Stimulated activated CD4-positive, alpha-beta T cell treated with anti-CD3 and anti-CD28 coated beads, TNF-alpha, amount 100 ng/mL, for 24 hours (primary cell): Measurements from ENCODE around the gene BEAN1.

Source experiments
- DNase-seq, 3 experiments: peaks; one replicate each; pipeline ENCODE4 v3.0.0-alpha.2; 2020; ENCODE audit warnings: low read depth in 3 of 3

The BEAN1 gene

DNA sequence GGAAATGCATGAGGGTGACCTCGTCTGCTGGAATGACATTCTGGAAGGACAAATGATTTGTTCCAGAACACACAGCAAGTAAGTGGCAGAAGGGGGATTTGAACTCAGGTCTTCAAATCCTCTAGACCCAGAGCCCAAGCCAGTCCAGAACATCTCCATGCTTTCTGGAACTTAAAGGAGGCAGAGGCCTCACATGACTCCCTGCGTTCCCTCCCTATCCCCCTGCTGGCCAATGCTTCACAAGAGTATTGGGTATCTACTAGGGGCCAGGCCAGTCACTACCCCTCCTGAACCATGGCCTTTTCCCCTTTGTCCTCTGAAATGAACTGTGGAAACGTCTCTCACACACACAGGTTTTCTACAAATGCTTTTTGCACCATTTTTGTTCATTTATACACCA lies 7.6 kb upstream of the BEAN1 start:
- no peak for DNase-seq

DNA sequence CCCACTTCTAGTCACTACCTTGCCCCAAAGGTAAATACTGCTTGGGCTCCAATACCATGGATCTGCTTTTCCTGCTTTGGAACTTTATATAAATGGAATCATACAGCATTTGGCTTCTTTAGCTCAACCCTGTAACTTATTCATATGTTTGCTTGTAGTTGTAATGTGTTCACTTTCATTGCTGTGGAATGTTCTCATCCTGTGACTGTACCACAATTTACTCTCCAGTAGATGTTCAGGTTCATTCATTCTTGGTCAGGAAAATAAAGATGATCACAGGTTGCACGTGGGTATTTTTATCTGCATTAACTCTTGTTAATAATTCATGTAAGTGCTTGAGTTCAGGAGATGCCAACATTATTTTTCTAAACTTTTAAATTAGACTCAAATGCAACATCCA lies 6.7 kb upstream of the BEAN1 start:
- no peak for DNase-seq

DNA sequence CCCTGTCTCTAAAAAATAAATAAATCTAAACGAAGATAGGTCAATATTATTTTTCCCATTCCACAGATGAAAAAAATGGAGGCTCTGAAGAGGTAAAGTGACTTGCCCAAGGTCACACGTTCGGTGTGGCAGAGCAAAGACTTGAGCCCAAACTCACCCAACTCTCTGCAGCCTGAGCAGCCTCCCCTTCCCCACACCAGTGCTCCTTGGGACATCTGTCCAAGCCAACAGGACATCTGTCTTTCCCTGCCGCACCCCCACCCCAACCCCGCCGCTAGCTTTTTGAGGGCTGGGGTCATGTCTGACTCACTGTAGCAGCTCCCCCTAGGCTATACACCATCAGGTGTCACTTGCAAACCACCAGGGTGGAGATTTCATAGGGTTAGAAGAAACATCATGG lies 5.2 kb upstream of the BEAN1 start:
- DNase-seq = no peak

DNA sequence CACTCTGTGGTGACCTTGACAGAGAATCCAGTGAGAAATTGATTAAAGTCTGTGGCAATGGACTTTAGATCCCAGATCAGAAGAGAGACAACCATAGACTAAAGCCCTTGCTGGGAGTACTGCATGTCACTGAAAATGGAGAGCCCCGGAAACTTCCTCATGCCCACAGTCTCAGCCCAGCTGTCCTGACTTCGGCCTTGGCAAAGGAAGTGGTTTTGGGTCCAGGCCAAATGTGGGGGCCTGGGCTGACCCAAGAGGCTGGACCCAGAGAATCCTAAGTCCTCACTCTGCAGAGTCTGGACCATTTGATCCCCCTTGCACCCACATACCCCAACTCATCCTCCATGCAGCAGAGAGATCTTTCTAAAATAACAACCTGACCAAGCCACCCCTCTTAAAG lies 4.7 kb upstream of the BEAN1 start:
- DNase-seq = no peak

DNA sequence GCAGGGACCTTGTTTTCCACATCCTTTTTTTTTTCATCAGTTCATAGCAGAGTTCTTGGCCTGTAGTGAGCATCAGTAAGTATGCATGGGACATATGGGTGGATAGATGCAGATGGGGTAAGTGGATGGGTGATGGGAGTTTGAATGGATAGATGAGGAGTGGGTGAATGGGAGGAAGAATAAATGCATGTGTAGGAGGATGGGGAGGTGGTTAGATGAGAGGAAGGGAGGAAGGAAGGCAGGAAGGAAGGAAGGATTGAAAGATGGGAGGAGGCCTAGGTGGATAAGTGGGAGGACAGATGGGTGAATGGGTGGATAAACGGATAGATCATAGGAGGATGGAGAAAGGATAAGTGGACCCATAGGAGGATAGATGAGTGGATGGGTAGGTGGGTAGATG lies 3.9 kb upstream of the BEAN1 start:
- DNase-seq = no peak

DNA sequence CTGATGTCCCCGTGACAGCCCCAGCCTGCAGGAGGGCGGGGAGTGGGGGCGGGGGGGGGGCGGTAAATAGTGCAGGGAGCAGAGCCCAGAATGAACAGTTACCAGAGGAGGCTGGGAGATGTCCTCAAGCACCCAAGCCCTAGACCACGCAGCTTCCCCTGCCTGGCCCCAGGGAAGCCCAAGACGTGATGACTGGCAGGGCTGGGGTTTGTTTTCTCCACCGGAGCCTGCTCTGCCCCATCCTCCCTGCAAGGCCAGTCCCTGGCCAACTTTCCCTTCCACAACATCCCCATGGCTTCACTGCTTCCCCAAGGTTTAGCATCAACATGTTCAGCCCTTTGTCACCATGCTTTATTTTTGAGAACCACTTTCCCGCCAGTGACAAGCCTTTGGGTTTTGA lies 1.4 kb upstream of the BEAN1 start:
- no peak for DNase-seq

DNA sequence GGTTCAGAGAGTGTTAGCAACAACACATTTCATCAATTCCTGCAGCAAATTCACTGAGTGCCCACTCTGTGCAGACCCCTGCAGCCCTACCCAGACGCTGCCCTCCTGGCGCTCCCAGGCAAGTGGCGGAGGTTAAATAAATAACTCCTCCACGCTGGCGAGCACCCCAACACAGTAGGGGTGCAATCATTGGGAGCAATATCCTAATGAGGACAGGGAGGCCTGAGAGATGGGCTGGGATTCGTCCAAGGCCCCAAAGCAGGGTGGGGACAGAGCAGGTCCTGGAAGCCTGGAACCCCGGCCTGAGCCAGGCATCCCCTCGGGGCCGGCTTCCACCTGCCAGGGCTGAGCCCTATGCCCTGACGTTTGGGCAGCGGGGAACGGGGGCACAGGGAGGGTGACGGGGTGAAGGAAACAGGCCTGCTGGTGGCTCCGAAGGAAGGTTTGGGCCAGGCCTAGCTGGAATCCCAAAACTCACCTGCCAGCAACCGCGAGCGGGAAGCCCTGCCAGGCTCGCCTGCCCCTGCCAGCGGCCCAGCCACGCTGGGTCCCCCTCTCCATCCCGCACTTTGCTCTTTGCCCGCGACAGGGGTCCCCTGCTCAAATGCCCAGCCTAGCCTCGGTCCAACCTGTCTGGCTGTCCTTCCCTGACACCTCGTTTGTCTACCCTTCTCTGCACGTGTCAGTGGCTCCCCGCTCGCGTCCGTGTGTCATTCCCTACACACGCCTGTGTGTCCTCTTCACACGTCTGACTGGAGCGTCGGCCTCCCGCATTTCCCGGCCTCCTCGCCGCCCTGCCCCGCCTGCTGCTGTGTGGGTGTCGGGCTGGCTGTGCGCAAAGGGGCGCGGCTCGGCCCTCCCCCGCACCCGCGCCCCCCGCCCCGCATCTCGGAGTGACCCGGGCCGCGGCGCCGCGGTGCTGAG lies 721 bp upstream of the BEAN1 start:
- DNase-seq = no peak

DNA sequence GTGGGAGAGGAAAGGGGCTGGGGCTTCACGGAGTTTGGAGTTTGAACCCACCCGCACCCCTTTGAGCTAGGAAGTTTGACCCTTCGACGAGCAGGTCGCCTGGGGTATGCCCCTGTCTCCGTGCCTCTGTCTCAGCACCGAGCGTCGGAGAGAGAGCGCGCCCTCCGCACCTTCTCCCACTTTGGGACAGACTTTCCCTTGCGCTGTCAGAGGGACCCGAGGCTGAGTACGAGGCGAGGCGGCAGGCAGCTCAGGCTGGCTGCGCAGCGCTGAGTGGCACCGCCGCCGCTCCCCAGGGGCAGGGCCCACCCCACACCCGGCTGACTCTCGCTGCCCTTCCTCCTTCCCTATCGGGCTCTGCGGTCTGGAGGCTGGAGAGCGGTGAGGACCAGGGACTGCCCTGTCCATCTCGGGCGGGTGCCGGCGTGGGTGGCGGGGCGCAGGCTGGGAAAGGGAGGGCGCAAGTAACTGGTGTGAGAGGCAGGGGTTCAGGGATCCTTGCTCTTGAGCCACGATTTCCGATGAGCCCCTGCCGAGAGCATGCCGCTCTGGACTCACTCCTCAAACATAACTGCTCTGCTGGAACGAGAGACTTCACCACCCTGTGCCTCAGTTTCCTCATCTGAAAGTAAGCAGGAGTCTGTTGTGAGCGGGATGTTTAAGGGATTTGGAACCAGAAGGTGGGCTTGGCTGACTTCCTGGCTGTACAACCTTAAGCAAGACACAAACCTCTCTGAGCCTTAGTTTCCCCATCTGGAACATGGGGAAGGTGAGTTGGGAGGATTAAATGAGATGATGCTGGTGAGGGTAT lies 981 bp downstream of the BEAN1 start:
- no peak for DNase-seq

DNA sequence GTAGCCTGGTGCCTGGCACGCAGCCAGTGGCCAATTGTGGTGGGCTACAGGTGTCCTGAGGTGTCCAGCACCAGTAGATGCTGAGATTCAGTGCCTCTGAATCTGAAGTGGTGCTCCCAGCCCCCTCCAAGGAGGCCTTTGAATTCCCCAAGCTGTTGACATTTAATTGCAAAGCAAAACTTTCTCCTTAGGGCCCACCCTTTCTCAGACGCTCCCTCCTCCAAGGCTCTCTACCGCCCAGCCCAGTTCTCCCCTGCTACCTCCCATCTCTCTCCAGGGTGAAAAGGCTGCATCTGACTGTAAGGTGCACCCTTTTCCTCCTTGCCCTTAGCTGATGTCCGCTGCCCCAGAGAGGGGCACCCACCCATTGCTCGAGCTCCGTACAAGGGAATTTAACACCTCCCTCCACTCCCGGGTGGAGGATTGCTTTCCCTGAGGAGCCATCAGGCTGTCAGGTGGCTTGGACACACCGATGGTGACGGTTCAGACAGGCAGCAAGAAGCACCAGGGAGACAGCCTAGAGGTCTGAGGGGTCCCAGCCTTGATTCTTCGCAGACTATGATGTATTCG lies 1.7 kb downstream of the BEAN1 start:
- DNase-seq = no peak

DNA sequence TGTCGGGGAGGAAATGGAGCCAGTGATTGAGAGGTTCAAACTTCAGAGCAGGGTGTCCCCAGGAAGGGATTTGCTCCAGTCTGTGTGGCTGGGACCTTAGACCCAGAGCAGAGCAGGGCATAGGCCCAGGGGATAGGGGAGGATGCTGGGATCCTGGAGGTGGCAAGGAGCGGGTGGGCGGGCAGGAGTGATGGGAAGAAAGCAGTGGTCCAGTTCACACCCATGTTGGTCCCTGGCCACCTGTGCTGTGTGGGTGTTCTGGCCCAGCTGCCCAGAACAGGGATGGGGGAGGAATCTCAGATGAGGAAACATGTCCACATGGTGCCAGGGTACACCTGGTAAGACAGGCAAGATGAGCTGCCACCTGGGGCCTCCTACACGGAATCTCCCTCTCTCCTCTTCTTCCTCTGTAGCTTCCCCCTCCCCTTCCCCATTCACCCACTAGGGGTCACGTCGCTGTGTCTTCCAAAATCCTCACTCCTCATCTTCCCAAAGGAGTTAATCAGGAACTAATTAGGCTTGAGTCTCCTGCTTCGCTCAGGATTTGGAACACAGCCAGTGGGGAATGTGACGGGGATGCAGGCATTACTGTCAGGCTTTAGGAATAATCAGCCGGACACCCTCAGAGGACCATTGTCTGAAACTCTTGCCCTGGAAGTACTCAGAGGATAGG lies 2.3 kb downstream of the BEAN1 start:
- DNase-seq = no peak

DNA sequence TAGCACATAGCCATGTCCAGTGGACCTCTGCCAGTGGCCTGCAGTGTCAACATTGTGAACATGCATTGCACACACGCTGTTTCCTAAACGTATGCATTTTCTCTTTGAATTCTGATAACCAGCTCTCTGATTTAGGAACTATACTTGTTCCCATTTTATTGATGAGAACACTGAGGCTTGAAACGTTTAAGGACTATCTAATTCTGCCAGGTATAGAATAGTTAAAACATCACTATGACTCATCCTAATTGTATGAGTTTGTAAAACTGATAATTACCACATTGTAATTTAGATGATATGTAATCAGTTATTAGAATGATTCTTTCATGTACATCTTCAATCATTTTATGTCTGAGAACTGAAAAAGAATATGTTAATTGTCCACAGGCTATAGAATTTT lies 3.1 kb downstream of the BEAN1 start:
- no peak for DNase-seq

DNA sequence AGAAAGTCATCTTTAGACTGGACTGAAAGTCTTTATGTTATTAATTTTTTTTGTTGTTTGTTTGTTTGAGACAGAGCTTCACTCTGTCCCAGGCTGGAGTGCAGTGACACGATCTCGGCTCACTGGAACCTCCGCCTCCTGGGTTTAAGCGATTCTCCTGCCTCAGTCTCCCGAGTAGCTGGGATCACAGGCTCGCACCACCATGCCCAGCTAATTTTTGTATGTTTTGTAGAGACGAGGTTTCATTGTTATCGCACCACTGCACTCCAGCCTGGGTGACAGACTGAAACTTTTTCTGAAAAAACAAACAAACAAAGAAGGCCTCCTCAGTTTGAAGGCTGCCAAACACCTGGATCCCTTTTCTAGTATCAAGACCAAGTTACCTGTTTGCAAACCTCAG lies 4.7 kb downstream of the BEAN1 start:
- no peak for DNase-seq

DNA sequence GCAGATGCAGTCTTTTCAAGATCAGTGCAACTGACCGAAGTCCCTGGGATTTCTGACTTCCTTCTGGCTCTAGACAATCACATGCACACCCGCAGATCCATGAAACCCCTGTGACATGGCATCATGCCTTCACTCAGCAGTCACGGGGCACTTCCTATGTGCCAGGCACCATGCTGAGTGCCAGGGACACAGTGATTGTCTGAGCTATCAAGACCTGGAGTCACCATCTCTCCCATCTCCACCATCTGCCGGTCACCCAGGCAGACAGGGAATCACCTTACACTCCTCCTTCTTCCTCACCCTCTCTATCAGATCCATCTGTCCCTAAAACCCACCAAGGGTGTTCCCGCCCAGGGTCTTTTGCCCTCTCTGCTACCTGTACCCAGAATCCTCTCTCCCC lies 5.3 kb downstream of the BEAN1 start:
- no peak for DNase-seq

DNA sequence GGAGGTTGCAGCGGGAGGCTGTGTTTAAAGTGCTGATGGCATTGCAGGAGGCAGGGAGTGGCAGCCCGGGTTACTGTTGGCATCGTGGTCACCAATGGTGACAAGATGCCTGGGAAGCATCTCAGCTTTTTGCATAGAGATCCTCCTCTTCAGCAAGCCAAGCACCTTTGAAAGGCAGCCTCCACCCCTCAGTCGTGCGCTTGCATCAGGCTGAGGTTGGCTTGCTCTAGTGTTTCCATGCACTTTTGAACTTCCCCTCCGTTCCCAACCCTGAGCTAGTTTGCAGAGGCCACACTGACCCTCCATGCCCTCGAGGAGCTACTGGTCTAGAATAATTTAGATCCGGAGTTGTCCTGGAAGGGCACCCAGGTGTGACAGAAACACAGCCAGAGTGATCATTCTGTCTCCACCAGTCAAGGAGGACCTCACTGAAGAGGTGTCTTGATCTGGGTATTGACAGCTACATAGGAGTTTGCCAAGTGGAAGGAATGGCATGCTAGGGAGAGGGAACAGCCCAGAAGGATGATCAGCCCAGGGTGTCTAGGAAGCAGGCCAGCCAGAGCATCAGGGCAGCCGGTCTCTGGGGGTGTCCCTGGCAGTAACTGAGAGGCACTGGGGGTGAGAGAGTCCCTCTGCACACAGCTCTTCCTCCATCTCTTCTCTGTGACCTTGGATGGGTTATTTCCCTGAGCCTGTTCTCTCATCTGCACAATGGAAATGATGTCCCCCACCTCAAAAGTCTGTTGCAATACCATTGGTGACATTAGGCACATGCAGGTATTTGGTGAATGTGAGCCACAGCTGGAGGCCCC lies 7.7 kb downstream of the BEAN1 start:
- no peak for DNase-seq

DNA sequence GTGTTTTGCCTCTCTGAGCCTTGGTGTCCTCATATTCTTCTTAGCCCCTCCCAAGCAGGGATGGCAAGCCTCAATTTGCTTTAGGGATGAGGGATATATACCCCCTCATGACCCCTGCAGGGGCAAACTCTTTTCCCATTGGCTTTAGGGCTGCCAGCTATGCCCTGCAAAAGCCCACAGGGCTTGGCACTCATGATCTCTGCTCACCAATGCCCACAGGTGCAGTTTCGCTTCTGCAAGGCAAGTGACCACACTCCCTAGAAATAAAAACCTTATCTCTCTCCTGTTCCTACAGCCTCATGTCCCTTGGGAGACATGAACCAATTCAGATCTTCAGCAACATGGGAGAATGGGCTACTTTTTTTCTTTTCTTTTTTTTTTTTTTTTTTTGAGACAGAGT lies 8.8 kb downstream of the BEAN1 start:
- no peak for DNase-seq

DNA sequence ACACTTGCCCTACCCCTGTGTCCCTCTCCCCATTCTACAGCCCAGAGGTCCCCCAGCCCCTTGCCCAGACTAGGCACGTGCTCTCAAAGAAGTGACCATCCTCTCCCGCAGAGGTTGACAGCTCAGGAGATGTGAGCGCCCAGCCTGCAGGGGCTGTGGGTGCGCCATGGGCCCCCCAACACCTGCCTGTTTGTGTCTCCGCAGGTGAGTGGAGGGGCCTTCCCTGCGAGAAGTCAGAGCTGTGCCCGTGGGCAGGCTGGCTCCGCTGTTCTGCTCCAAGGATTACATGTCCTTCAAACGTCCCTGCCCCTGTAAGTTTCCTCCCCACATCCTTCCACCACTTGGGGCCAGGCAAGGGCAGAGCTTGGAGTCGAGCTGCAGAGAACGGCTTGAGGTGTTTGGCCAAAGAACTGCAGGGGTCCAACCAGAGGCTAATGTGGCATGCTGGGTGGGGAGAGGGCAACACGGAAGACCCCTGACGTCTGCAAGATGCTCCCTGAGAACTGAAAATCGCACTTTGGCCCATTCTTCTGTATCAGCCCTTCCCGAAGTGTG lies 10.4 kb downstream of the BEAN1 start:
- DNase-seq = no peak

DNA sequence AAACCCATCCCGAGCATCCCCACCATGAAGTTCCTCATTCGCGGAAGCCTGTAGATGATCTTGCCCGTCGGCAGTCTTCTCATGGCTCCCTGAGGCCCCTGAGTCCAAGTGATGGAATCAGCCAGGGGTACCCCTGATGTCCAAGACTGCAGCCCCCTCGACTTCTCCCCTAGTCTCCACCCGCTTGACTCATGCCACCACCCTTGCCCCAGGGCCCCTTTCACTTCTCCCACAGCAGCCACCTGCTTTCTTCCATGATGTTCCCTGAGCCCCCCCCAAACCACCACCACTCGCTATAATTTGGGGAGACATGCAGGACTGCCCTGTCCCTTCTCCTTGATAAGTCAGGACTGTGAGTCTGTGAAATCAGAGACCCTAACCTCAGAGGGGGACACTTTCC lies 11.4 kb downstream of the BEAN1 start:
- no peak for DNase-seq

DNA sequence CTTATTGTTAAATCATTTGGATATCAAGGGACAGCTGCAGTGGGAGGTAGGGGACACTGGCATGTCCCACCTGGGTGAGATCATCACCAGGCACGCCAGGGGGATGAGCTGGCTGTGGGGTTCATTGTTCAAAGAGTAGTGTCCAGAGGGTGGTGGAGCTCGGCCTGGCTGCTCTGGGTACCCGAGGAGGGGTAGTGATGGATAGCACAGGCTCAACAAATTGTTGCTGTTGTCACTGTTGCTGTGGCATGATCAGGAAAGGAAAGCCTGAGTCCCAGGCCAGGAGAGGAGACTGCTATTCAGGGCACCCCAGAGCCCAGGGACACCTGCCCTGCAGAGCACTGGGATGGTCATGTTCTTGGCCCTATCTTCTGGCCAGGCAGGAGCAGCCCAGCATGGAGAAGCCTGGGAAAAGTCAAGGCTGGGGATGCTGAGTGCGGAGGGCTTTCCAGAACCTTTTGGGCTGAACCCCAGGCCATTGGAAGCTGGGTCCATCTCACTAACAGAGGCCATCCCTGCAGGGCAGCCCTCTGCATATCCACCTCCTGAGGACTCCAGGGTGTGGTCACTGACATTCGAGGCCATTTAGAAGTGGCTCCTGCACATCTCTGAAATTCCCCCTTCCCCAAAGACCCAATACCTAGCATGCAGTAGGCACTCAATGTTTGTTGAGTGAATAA lies 12.1 kb downstream of the BEAN1 start:
- DNase-seq = no peak

DNA sequence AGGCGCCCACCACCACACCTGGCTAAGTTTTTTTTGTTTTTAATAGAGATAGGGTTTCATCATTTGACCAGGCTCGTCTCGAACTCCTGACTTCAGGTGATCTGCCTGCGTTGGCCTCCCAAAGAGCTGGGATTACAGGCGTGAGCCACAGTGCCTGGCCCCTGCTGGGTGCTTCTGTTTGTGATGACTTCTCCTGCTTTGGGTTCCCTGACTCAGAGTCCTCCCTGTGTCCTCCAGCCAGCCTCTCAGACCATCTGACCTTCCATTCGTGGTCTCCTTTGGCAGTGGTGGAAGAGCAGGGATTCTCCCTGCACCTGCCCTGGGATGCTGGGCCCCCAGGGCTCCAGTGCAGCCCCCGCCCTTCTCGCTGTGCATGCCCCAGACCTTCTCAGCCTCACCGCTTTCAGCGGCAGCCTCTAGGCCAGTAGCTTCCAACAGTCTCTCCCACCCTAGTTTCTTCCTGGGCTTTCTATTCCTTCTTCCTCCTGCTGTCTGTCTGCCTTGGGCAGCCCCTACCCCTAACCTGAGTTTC lies 13.2 kb downstream of the BEAN1 start:
- no peak for DNase-seq

DNA sequence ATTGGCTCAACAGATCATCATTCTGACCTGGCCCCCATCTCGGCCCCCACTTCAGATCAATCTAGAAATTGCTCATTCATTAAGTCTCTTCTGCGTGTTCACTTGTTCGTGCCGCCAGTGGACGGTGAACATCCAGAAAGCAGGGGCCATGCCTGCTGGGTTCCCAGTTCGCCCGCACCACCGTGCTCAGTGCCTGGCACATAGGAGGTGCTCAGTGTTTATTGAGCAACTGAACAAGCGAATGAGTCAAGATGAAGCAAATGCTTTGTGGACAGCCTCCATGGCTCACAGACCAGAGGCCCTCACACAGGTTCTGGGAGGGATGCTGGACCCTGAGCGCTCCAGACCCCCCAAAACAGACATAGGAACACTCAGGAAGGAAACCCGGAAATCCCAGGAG lies 13.9 kb downstream of the BEAN1 start:
- DNase-seq = no peak
